Lung (tissue), 12 donors: ENCODE measurements around the gene PARD3. TPM values are rescaled to one million over a fixed set of nuclear protein-coding genes. Genes with fewer than 3 reads are reported as not detected.

Source experiments
- ATAC-seq: fragments of 200-7000 bp; cut with Tn5 transposase; one replicate; pipeline ENCODE4 v1.9.1; 2020; ENCODE audit warnings: moderate number of reproducible peaks; ENCODE audit not compliant: insufficient read depth, low FRiP score
- DNase-seq, 3 donors: peaks; one replicate each; pipeline ENCODE4 v3.0.0-alpha.2; 2013 to 2017
- H3K27ac ChIP-seq, 2 donors: one replicate each; pipeline ENCODE4 v1.5.1; 2013; ENCODE audit warnings: mild to moderate bottlenecking in 2 of 2, moderate library complexity in 2 of 2, control low read depth in 1 of 2, inconsistent platforms in 1 of 2, low read depth in 1 of 2, low read length in 1 of 2
- H3K27me3 ChIP-seq, 3 donors: one replicate each; pipeline ENCODE4 v1.5.1; 2013; ENCODE audit warnings: low read length in 2 of 3; ENCODE audit not compliant: control insufficient read depth in 3 of 3, insufficient read depth in 3 of 3
- H3K36me3 ChIP-seq, 4 donors: one replicate each; pipeline ENCODE4 v1.5.1; 2013; ENCODE audit warnings: low read length in 4 of 4, mild to moderate bottlenecking in 1 of 4, moderate library complexity in 1 of 4; ENCODE audit not compliant: control insufficient read depth in 4 of 4, insufficient read depth in 4 of 4
- H3K4me1 ChIP-seq, 5 donors: one replicate each; pipeline ENCODE4 v1.5.1; 2013; ENCODE audit warnings: low read length in 5 of 5, mild to moderate bottlenecking in 2 of 5, moderate library complexity in 1 of 5; ENCODE audit not compliant: control insufficient read depth in 5 of 5, insufficient read depth in 5 of 5
- H3K4me3 ChIP-seq: one replicate; pipeline ENCODE4 v1.5.1; 2013; ENCODE audit warnings: mild to moderate bottlenecking, control low read depth, moderate library complexity
- H3K9ac ChIP-seq, 2 donors: one replicate each; pipeline ENCODE4 v1.5.1; 2013; ENCODE audit warnings: low read length in 2 of 2, control low read depth in 1 of 2; ENCODE audit not compliant: insufficient read depth in 1 of 2
- H3K9me3 ChIP-seq, 4 donors: one replicate each; pipeline ENCODE4 v1.5.1; 2013; ENCODE audit warnings: low read length in 3 of 4, mild to moderate bottlenecking in 1 of 4, moderate library complexity in 1 of 4; ENCODE audit not compliant: control insufficient read depth in 4 of 4, insufficient read depth in 3 of 4
- CTCF ChIP-seq: IDR thresholded peaks from 2 replicates; pipeline ENCODE4 v1.5.1; 2012; ENCODE audit warnings: mild to moderate bottlenecking; ENCODE audit errors: control extremely low read depth, extremely low read depth
- WGBS, 2 donors: extraction: QIAGEN DNeasy Blood & Tissue Kit; methylation state at CpG; one replicate each; pipeline ENCODE4 v1.1.7; 2013; 5-methylcytosine and 5-hydroxymethylcytosine counted together
- polyA plus RNA-seq, 2 donors: library from polyadenylated mRNA; stranded (reverse); fragments of 200-250 nt; gene quantifications; one replicate each; pipeline ENCODE4 v1.2.1, GENCODE V29; 2013
- total RNA-seq, 2 donors: library from RNA; depleted of rRNA in 1 of 2; stranded (reverse); fragments of >200 nt in 1 of 2; gene quantifications; one replicate each; pipeline ENCODE4 v1.2.1, GENCODE V29; 2014 to 2021
- donor health status: control.
- donor health status: control.
- donor health status: Bipolar disorder and iron deficiency.
- donor health status: healthy.
- donor health status: DM: yes; HTN: yes; CAD: no.

Gene PARD3
- total and polyA plus RNA-seq, 4 donors: 10.3 to 69.2 (median 27.6) TPM

DNA sequence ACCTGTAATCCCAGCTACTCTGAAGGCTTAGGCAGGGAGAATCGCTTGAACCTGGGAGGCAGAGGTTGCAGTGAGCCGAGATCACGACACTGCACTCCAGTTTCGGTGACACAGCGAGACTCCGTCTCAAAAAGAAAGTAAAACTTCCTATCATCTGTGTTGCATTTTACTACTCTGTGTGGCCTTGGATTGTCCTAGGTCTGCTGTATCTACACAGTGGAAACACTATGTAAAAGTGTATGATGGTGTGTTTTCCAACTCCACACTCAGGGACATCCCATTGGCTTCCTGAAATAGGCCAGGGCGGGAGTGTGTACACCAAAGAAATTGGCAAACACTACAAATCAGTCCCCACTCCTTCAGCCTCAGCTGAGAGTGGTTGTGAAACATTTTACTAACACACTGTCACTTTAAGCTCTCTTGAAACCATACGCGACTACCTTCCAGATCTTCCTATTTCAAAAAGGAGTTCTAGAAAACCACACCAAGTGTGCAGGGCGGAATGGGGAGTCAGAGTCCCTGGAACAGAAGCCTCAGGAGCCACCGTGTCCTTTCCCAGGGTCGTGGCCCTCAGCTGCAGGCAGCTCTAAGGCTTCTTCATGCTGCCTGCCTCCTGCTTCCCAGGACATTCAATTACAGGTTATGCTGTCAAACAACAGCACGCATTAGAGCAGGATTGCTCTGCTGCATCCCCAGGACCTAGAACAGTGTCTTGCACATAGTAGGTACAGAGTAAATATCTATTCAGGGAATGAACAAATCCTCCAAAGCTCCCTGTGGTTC, 275.4 kb downstream of the PARD3 start:
- DNase-seq: peak; percentile 60 to 93 (median 87)
- peak overlapping the region; percentile 0 to 65 for H3K27ac ChIP-seq
- no peaks in the 10 kb centered on the region for H3K27me3 ChIP-seq
- ATAC-seq: peak; percentile 66
- H3K36me3 ChIP-seq: no peaks in the 10 kb centered on the region
- peaks cover 7 to 39% (median 22%) of the 10 kb centered on the region in 5 donors for H3K4me1 ChIP-seq
- peak overlapping the region in 1 of 2 donors; percentile 73 for H3K9ac ChIP-seq
- WGBS, 2 donors: 36 to 60% methylated on average over 13 of the region's 13 CpGs
- peak overlapping the region; percentile 21 for H3K4me3 ChIP-seq
- no peak for TF ChIP-seq CTCF
- H3K9me3 ChIP-seq: no peaks in the 10 kb centered on the region

DNA sequence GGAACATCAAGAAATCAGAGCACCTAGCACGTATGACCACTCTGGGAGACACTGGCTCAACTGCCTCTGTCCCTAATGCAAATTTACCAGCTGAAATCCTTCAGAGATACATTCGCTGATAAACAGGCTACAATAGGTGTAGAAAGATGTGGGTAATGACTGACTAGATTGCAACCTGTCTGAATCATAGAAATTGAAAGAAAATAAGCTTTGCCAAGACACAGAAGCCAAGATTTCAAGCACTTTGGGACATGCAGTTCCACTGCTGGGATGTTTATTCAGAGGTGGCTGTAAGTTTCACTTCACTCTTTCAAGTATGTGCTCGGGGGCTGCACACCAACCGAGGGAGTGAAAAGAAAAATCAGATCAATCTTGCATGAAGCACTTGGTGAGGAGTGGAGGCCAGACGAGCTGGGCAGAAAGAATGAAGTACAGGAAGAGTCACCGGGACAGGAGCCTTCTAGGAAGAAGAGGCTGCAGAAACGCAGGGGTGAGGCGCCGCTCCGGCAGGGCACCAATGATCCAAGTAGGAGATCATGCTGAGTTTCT, 276.7 kb downstream of the PARD3 start:
- peak; percentile 24 to 61 (median 53) for DNase-seq
- Histone ChIP-seq H3K9me3 (no peaks in the 10 kb centered on the region), H3K27me3 (no peaks in the 10 kb centered on the region), H3K9ac (peak overlapping the region in 1 of 2 donors; percentile 58), H3K36me3 (no peaks in the 10 kb centered on the region), H3K4me1 (peaks cover 8 to 39% (median 22%) of the 10 kb centered on the region in 5 donors), H3K27ac (peak overlapping the region in 1 of 2 donors; percentile 56), H3K4me3 (no peak overlapping the region)
- ATAC-seq: no peak
- TF ChIP-seq CTCF: no peak
- WGBS, 2 donors: 40 to 67% methylated on average over 10 of the region's 10 CpGs

- H3K4me3 ChIP-seq: no peak overlapping the region
- DNase-seq (peak in 2 of 3 donors; percentile 44 to 47), ATAC-seq (no peak)
- no peaks in the 10 kb centered on the region for H3K9me3 ChIP-seq
- H3K9ac ChIP-seq: peak overlapping the region in 1 of 2 donors; percentile 64
- H3K36me3 ChIP-seq: no peaks in the 10 kb centered on the region
- peaks cover 8 to 39% (median 22%) of the 10 kb centered on the region in 5 donors for H3K4me1 ChIP-seq
- no peaks in the 10 kb centered on the region for H3K27me3 ChIP-seq
- TF ChIP-seq CTCF: no peak
- WGBS, 2 donors: 42 to 70% methylated on average over 6 of the region's 6 CpGs
- no peak overlapping the region for H3K27ac ChIP-seq
These were observed 277.4 kb downstream of the PARD3 start for GRCh38 chr10:34537629-34538231.
